Panc1 (cell line): Measurements from ENCODE around the gene ZFAND6.

Experiments
- POLR2AphosphoS5 ChIP-seq: IDR thresholded peaks from 2 replicates; pipeline ENCODE4 v1.6.1; 2012; ENCODE audit warnings: mild to moderate bottlenecking, low read depth, low read length, moderate library complexity
- TF ChIP-seq, protein P1 (sequence below): fragments of 450-650 bp; IDR thresholded peaks from 2 replicates; pipeline ENCODE4 v1.5.1; 2017; ENCODE audit warnings: mild to moderate bottlenecking

DNA sequence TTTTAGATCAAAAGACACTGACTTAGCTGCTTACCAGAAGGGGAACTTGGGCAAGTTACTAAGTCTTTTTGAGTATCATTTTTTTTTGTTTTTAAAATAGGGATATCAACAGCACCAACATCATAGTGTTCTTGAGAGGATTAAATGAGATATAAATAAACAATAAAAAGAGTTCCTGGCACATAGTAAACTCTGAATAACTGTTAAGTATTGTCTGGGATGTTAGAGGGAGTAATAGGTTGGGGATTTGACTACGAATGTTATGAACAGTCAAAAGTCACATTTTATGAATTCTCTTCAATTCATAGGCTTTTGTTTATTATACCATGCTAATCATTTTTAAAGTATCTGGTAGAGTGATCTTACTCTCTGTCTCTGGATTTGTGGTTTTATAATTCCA lies 55.5 kb downstream of the ZFAND6 start:
- TF ChIP-seq, protein P1, sequence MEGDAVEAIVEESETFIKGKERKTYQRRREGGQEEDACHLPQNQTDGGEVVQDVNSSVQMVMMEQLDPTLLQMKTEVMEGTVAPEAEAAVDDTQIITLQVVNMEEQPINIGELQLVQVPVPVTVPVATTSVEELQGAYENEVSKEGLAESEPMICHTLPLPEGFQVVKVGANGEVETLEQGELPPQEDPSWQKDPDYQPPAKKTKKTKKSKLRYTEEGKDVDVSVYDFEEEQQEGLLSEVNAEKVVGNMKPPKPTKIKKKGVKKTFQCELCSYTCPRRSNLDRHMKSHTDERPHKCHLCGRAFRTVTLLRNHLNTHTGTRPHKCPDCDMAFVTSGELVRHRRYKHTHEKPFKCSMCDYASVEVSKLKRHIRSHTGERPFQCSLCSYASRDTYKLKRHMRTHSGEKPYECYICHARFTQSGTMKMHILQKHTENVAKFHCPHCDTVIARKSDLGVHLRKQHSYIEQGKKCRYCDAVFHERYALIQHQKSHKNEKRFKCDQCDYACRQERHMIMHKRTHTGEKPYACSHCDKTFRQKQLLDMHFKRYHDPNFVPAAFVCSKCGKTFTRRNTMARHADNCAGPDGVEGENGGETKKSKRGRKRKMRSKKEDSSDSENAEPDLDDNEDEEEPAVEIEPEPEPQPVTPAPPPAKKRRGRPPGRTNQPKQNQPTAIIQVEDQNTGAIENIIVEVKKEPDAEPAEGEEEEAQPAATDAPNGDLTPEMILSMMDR: no peak
- TF ChIP-seq POLR2AphosphoS5: no peak
